ENCODE data around the gene RTN4RL1.

RTN4RL1 gene

GRCh38 chr17:1948517-1948825 lies 76.7 kb downstream of the RTN4RL1 start:
- WGBS, result 89% methylated on average over 14 of the region's 14 CpGs
- Histone ChIP-seq H3K9ac (ENCODE audit: low read depth, low read length) (no peak overlapping the region), H3K36me3 (ENCODE audit: insufficient read depth, low read length) (no peaks in the 10 kb centered on the region), H3K27me3 (ENCODE audit: insufficient read depth, low read length) (peaks cover 6% of the 10 kb centered on the region; the same call in 1 of the 2 replicates), H3K9me3 (ENCODE audit: insufficient read depth, low read depth, low read length) (no peaks in the 10 kb centered on the region), H3K27ac (ENCODE audit: low read depth, low read length) (no peak overlapping the region), H3K4me1 (ENCODE audit: insufficient read depth, low read length) (no peaks in the 10 kb centered on the region), H3K4me3 (ENCODE audit: low read length) (no peak overlapping the region)

- H3K27me3 ChIP-seq (ENCODE audit: insufficient read depth, low read length), result peaks cover 2% of the 10 kb centered on the region; the same call in 1 of the 2 replicates
- no peaks in the 10 kb centered on the region for H3K9me3 ChIP-seq (ENCODE audit: insufficient read depth, low read depth, low read length)
- H3K36me3 ChIP-seq (ENCODE audit: insufficient read depth, low read length), result no peaks in the 10 kb centered on the region
- no peak overlapping the region for H3K9ac ChIP-seq (ENCODE audit: low read depth, low read length)
- 88% methylated on average over 22 of the region's 22 CpGs for WGBS
- H3K27ac ChIP-seq (ENCODE audit: low read depth, low read length), result no peak overlapping the region
- no peaks in the 10 kb centered on the region for H3K4me1 ChIP-seq (ENCODE audit: insufficient read depth, low read length)
- no peak overlapping the region for H3K4me3 ChIP-seq (ENCODE audit: low read length)
Measured at GRCh38 chr17:1947743-1948516, 77.2 kb downstream of the RTN4RL1 start.

GRCh38 chr17:1947229-1947742 lies 77.8 kb downstream of the RTN4RL1 start:
- no peaks in the 10 kb centered on the region for H3K9me3 ChIP-seq (ENCODE audit: insufficient read depth, low read depth, low read length)
- H3K4me1 ChIP-seq (ENCODE audit: insufficient read depth, low read length), result no peaks in the 10 kb centered on the region
- H3K27me3 ChIP-seq (ENCODE audit: insufficient read depth, low read length), result peaks cover 2% of the 10 kb centered on the region; the same call in 1 of the 2 replicates
- no peak overlapping the region for H3K27ac ChIP-seq (ENCODE audit: low read depth, low read length)
- no peak overlapping the region for H3K4me3 ChIP-seq (ENCODE audit: low read length)
- WGBS, result 82% methylated on average over 22 of the region's 22 CpGs
- no peak overlapping the region for H3K9ac ChIP-seq (ENCODE audit: low read depth, low read length)
- no peaks in the 10 kb centered on the region for H3K36me3 ChIP-seq (ENCODE audit: insufficient read depth, low read length)

DNA sequence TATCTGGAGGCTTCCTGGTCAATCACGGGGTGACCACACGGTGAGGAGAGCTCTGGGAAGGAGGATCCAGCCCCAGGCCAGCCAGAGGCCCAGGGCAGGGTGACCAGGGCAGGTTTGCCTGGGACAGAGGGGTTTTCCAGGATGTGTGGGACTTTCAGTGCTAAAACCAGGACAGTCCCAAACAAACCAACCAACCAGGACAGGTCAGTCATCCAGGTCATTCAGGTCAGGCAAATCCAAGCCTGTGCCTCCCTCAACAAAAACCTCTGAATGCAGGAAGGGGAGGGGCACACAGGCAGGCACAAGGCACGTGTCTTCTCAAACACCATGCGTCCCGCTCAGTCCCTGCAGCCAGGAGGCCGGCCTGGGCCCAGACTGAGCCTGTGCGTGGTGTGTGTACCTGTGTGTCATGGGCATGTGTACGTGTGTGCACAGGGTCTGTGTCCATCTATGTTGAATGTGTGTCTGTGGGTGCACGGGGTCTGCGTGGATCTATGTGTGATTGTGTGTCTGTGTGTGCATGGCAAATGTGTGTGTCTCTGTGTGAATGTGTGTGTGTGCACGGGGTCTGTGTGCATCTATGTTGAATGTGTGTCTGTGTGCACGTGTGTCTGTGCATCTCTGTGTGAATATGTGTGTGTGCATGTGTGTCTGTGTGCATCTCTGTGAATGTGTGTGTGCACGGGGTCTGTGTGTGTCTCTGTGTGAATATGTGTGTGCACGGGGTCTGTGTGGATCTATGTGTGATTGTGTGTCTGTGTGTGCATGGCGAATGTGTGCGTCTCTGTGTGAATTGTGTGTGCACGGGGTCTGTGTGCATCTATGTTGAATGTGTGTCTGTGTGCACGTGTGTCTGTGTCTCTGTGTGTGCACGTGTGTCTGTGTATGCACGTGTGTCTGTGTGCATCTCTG lies 78.9 kb downstream of the RTN4RL1 start:
- no peak overlapping the region for H3K9ac ChIP-seq (ENCODE audit: low read depth, low read length)
- no peaks in the 10 kb centered on the region for H3K4me1 ChIP-seq (ENCODE audit: insufficient read depth, low read length)
- no peaks in the 10 kb centered on the region for H3K36me3 ChIP-seq (ENCODE audit: insufficient read depth, low read length)
- 85% methylated on average over 20 of the region's 20 CpGs for WGBS
- peaks cover 2% of the 10 kb centered on the region; the same call in 1 of the 2 replicates for H3K27me3 ChIP-seq (ENCODE audit: insufficient read depth, low read length)
- H3K9me3 ChIP-seq (ENCODE audit: insufficient read depth, low read depth, low read length), result no peaks in the 10 kb centered on the region
- H3K27ac ChIP-seq (ENCODE audit: low read depth, low read length), result no peak overlapping the region
- no peak overlapping the region for H3K4me3 ChIP-seq (ENCODE audit: low read length)

DNA sequence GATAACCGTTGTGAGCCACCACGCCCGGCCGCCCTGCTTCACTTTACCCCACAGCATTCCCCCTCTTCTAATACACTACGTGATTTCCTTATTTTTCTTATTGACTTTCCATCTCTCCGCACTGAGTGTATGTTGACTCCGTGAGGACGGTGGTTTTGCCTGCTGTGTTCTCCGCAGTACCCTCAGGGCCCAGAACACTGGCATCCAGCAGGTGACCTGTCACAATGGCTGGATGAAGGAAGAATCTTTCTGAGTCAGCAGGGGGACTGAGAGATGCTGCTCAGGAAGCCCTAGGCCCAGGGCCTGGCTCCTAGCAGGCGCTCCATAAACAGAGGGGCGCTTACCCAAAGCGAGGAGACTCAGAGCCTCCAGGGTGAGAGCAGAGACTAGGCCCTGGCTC lies 79.5 kb downstream of the RTN4RL1 start:
- WGBS, result 82% methylated on average over 12 of the region's 12 CpGs
- no peak overlapping the region for H3K27ac ChIP-seq (ENCODE audit: low read depth, low read length)
- H3K36me3 ChIP-seq (ENCODE audit: insufficient read depth, low read length), result no peaks in the 10 kb centered on the region
- no peak overlapping the region for H3K4me3 ChIP-seq (ENCODE audit: low read length)
- H3K9ac ChIP-seq (ENCODE audit: low read depth, low read length), result no peak overlapping the region
- H3K9me3 ChIP-seq (ENCODE audit: insufficient read depth, low read depth, low read length), result no peaks in the 10 kb centered on the region
- no peaks in the 10 kb centered on the region for H3K4me1 ChIP-seq (ENCODE audit: insufficient read depth, low read length)
- no peaks in the 10 kb centered on the region; the same call in 1 of the 2 replicates for H3K27me3 ChIP-seq (ENCODE audit: insufficient read depth, low read length)

GRCh38 chr17:1943436-1943831 lies 81.7 kb downstream of the RTN4RL1 start:
- 93% methylated on average over 11 of the region's 11 CpGs for WGBS
- Histone ChIP-seq H3K4me3 (ENCODE audit: low read length) (no peak overlapping the region), H3K4me1 (ENCODE audit: insufficient read depth, low read length) (no peaks in the 10 kb centered on the region), H3K27me3 (ENCODE audit: insufficient read depth, low read length) (no peaks in the 10 kb centered on the region), H3K9ac (ENCODE audit: low read depth, low read length) (no peak overlapping the region), H3K27ac (ENCODE audit: low read depth, low read length) (no peak overlapping the region), H3K36me3 (ENCODE audit: insufficient read depth, low read length) (no peaks in the 10 kb centered on the region), H3K9me3 (ENCODE audit: insufficient read depth, low read depth, low read length) (no peaks in the 10 kb centered on the region)

- Histone ChIP-seq H3K36me3 (ENCODE audit: insufficient read depth, low read length) (no peaks in the 10 kb centered on the region), H3K27ac (ENCODE audit: low read depth, low read length) (no peak overlapping the region), H3K4me1 (ENCODE audit: insufficient read depth, low read length) (no peaks in the 10 kb centered on the region), H3K9ac (ENCODE audit: low read depth, low read length) (no peak overlapping the region), H3K9me3 (ENCODE audit: insufficient read depth, low read depth, low read length) (no peaks in the 10 kb centered on the region), H3K4me3 (ENCODE audit: low read length) (no peak overlapping the region), H3K27me3 (ENCODE audit: insufficient read depth, low read length) (no peaks in the 10 kb centered on the region)
- WGBS, result 94% methylated on average over 21 of the region's 21 CpGs
Measured at GRCh38 chr17:1942666-1943435, 82.3 kb downstream of the RTN4RL1 start.

- no peak overlapping the region for H3K9ac ChIP-seq (ENCODE audit: low read depth, low read length)
- WGBS, result 85% methylated on average over 6 of the region's 7 CpGs
- no peaks in the 10 kb centered on the region for H3K36me3 ChIP-seq (ENCODE audit: insufficient read depth, low read length)
- H3K9me3 ChIP-seq (ENCODE audit: insufficient read depth, low read depth, low read length), result no peaks in the 10 kb centered on the region
- H3K4me1 ChIP-seq (ENCODE audit: insufficient read depth, low read length), result no peaks in the 10 kb centered on the region
- no peak overlapping the region for H3K4me3 ChIP-seq (ENCODE audit: low read length)
- no peaks in the 10 kb centered on the region for H3K27me3 ChIP-seq (ENCODE audit: insufficient read depth, low read length)
- H3K27ac ChIP-seq (ENCODE audit: low read depth, low read length), result no peak overlapping the region
Measured at GRCh38 chr17:1942066-1942365, 83.1 kb downstream of the RTN4RL1 start.

DNA sequence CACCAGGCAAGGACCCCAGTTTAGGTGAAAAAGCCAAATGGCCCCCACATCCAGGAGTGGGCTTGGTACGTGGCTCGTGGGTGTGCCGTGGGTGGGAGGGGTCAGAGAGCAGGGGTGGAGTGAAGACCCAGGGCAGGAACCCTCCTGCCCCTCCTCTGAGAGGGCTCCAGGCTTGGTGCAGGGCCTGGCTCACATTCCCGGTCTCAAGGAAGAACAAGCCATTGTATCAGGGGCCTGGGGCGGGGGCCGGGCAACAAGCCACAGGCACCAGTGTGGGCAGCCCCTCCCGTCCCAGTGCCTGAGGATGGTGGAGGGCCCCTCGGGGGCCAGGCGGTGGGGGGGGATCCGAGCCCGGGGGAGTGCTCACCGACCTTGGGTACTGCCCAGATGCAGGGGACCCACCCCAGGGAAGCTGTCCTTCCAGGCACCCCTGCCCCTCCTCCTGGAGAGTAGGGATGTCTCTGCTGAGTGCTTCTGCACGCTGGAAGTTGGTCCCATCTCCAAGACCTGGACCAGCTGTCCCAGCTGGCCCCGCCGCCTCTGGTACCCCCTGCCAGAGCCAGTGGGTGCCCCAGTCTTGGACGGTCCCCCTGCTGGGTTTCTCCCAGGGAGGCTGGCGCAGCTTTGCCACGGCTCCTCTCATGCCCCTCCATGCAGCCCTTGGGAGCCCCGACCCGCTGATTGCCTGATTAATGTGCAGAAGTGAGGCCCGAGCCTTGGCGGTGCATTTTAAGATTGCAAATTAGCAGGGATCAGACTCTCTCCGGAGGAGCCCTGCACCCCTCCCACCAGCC lies 83.7 kb downstream of the RTN4RL1 start:
- Histone ChIP-seq H3K27ac (ENCODE audit: low read depth, low read length) (no peak overlapping the region), H3K9me3 (ENCODE audit: insufficient read depth, low read depth, low read length) (no peaks in the 10 kb centered on the region), H3K36me3 (ENCODE audit: insufficient read depth, low read length) (no peaks in the 10 kb centered on the region), H3K9ac (ENCODE audit: low read depth, low read length) (no peak overlapping the region), H3K27me3 (ENCODE audit: insufficient read depth, low read length) (no peaks in the 10 kb centered on the region), H3K4me1 (ENCODE audit: insufficient read depth, low read length) (no peaks in the 10 kb centered on the region), H3K4me3 (ENCODE audit: low read length) (no peak overlapping the region)
- 81% methylated on average over 23 of the region's 23 CpGs for WGBS

- H3K36me3 ChIP-seq (ENCODE audit: insufficient read depth, low read length), result no peaks in the 10 kb centered on the region
- no peaks in the 10 kb centered on the region for H3K4me1 ChIP-seq (ENCODE audit: insufficient read depth, low read length)
- no peak overlapping the region for H3K4me3 ChIP-seq (ENCODE audit: low read length)
- H3K9ac ChIP-seq (ENCODE audit: low read depth, low read length), result no peak overlapping the region
- H3K27ac ChIP-seq (ENCODE audit: low read depth, low read length), result no peak overlapping the region
- H3K27me3 ChIP-seq (ENCODE audit: insufficient read depth, low read length), result no peaks in the 10 kb centered on the region
- no peaks in the 10 kb centered on the region for H3K9me3 ChIP-seq (ENCODE audit: insufficient read depth, low read depth, low read length)
- 93% methylated on average over 10 of the region's 10 CpGs for WGBS
Measured at GRCh38 chr17:1940810-1941185, 84.3 kb downstream of the RTN4RL1 start.
